Measurements from ENCODE around the gene MTNR1A. TPM values are rescaled to one million over a fixed set of nuclear protein-coding genes. Genes with fewer than 3 reads are reported as not detected.

The MTNR1A gene
- total and polyA plus RNA-seq, 2 experiments from 2014 or later = 0.32 to 1.4 TPM

- ATAC-seq (peak; percentile 25; the same call in 2 of the 3 replicates), DNase-seq (ENCODE audit: low spot score) (no peak)
- no peak overlapping the region for H3K27ac ChIP-seq (ENCODE audit: low read depth)
- no peaks in the 10 kb centered on the region for H3K36me3 ChIP-seq (ENCODE audit: insufficient read depth)
- H3K4me3 ChIP-seq = no peak overlapping the region
- H3K4me3 Mint-ChIP-seq = no peak overlapping the region
- H3K27me3 Mint-ChIP-seq (ENCODE audit: insufficient read depth, low read depth, poor library complexity) = peaks cover 9% of the 10 kb centered on the region
- no peaks in the 10 kb centered on the region; the same call in 2 of the 3 replicates for H3K4me1 Mint-ChIP-seq
- H3F3A ChIP-seq (replicated peaks; ENCODE audit: low read depth) = no peaks in the 10 kb centered on the region
- H3K27me3 ChIP-seq (ENCODE audit: insufficient read depth) = no peaks in the 10 kb centered on the region
- H3K9me2 ChIP-seq (ENCODE audit: insufficient read depth) = peaks cover 3% of the 10 kb centered on the region
- no peaks in the 10 kb centered on the region for H3K4me1 ChIP-seq (ENCODE audit: insufficient read depth)
- no peaks in the 10 kb centered on the region for H3K36me3 Mint-ChIP-seq (ENCODE audit: low read depth)
- no peak overlapping the region for H3K4me2 ChIP-seq
- H4K20me1 ChIP-seq (replicated peaks; ENCODE audit: insufficient read depth) = no peaks in the 10 kb centered on the region
- TF ChIP-seq, protein P1, sequence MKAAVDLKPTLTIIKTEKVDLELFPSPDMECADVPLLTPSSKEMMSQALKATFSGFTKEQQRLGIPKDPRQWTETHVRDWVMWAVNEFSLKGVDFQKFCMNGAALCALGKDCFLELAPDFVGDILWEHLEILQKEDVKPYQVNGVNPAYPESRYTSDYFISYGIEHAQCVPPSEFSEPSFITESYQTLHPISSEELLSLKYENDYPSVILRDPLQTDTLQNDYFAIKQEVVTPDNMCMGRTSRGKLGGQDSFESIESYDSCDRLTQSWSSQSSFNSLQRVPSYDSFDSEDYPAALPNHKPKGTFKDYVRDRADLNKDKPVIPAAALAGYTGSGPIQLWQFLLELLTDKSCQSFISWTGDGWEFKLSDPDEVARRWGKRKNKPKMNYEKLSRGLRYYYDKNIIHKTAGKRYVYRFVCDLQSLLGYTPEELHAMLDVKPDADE (IDR thresholded peaks at IDR 0.05) = no peak
- TF ChIP-seq CTCF (conservative IDR thresholded peaks at IDR 0.05; ENCODE audit: low read depth in 2 of 2) (no peak), CREB1 (CRISPR knock-in tag; IDR thresholded peaks at IDR 0.05; ENCODE audit: low read depth) (no peak), JUNB (IDR thresholded peaks at IDR 0.05; ENCODE audit: unreplicated experiment) (no peak), POLR2AphosphoS5 (IDR thresholded peaks at IDR 0.05; ENCODE audit: low read depth) (no peak), ZNF331 (CRISPR knock-in tag; IDR thresholded peaks at IDR 0.05; ENCODE audit: low read depth) (no peak), NANOG (IDR thresholded peaks at IDR 0.05; ENCODE audit: borderline replicate concordance) (no peak), EZH2 (IDR thresholded peaks at IDR 0.05; ENCODE audit: low read depth, unreplicated experiment) (no peak), EZH2phosphoT487 (IDR thresholded peaks at IDR 0.05; ENCODE audit: unreplicated experiment) (no peak), ZNF114 (CRISPR knock-in tag; IDR thresholded peaks at IDR 0.05) (no peak), STAT1 (IDR thresholded peaks at IDR 0.05; ENCODE audit: unreplicated experiment) (no peak)
- TF ChIP-seq, protein P2, sequence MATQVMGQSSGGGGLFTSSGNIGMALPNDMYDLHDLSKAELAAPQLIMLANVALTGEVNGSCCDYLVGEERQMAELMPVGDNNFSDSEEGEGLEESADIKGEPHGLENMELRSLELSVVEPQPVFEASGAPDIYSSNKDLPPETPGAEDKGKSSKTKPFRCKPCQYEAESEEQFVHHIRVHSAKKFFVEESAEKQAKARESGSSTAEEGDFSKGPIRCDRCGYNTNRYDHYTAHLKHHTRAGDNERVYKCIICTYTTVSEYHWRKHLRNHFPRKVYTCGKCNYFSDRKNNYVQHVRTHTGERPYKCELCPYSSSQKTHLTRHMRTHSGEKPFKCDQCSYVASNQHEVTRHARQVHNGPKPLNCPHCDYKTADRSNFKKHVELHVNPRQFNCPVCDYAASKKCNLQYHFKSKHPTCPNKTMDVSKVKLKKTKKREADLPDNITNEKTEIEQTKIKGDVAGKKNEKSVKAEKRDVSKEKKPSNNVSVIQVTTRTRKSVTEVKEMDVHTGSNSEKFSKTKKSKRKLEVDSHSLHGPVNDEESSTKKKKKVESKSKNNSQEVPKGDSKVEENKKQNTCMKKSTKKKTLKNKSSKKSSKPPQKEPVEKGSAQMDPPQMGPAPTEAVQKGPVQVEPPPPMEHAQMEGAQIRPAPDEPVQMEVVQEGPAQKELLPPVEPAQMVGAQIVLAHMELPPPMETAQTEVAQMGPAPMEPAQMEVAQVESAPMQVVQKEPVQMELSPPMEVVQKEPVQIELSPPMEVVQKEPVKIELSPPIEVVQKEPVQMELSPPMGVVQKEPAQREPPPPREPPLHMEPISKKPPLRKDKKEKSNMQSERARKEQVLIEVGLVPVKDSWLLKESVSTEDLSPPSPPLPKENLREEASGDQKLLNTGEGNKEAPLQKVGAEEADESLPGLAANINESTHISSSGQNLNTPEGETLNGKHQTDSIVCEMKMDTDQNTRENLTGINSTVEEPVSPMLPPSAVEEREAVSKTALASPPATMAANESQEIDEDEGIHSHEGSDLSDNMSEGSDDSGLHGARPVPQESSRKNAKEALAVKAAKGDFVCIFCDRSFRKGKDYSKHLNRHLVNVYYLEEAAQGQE (IDR thresholded peaks at IDR 0.05; ENCODE audit: unreplicated experiment) = no peak
- TF ChIP-seq, protein P3, sequence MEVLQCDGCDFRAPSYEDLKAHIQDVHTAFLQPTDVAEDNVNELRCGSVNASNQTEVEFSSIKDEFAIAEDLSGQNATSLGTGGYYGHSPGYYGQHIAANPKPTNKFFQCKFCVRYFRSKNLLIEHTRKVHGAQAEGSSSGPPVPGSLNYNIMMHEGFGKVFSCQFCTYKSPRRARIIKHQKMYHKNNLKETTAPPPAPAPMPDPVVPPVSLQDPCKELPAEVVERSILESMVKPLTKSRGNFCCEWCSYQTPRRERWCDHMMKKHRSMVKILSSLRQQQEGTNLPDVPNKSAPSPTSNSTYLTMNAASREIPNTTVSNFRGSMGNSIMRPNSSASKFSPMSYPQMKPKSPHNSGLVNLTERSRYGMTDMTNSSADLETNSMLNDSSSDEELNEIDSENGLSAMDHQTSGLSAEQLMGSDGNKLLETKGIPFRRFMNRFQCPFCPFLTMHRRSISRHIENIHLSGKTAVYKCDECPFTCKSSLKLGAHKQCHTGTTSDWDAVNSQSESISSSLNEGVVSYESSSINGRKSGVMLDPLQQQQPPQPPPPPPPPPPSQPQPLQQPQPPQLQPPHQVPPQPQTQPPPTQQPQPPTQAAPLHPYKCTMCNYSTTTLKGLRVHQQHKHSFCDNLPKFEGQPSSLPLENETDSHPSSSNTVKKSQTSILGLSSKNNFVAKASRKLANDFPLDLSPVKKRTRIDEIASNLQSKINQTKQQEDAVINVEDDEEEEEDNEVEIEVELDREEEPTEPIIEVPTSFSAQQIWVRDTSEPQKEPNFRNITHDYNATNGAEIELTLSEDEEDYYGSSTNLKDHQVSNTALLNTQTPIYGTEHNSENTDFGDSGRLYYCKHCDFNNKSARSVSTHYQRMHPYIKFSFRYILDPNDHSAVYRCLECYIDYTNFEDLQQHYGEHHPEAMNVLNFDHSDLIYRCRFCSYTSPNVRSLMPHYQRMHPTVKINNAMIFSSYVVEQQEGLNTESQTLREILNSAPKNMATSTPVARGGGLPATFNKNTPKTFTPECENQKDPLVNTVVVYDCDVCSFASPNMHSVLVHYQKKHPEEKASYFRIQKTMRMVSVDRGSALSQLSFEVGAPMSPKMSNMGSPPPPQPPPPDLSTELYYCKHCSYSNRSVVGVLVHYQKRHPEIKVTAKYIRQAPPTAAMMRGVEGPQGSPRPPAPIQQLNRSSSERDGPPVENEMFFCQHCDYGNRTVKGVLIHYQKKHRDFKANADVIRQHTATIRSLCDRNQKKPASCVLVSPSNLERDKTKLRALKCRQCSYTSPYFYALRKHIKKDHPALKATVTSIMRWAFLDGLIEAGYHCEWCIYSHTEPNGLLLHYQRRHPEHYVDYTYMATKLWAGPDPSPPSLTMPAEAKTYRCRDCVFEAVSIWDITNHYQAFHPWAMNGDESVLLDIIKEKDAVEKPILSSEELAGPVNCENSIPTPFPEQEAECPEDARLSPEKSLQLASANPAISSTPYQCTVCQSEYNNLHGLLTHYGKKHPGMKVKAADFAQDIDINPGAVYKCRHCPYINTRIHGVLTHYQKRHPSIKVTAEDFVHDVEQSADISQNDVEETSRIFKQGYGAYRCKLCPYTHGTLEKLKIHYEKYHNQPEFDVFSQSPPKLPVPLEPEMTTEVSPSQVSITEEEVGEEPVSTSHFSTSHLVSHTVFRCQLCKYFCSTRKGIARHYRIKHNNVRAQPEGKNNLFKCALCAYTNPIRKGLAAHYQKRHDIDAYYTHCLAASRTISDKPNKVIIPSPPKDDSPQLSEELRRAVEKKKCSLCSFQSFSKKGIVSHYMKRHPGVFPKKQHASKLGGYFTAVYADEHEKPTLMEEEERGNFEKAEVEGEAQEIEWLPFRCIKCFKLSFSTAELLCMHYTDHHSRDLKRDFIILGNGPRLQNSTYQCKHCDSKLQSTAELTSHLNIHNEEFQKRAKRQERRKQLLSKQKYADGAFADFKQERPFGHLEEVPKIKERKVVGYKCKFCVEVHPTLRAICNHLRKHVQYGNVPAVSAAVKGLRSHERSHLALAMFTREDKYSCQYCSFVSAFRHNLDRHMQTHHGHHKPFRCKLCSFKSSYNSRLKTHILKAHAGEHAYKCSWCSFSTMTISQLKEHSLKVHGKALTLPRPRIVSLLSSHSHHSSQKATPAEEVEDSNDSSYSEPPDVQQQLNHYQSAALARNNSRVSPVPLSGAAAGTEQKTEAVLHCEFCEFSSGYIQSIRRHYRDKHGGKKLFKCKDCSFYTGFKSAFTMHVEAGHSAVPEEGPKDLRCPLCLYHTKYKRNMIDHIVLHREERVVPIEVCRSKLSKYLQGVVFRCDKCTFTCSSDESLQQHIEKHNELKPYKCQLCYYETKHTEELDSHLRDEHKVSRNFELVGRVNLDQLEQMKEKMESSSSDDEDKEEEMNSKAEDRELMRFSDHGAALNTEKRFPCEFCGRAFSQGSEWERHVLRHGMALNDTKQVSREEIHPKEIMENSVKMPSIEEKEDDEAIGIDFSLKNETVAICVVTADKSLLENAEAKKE (CRISPR knock-in tag; IDR thresholded peaks at IDR 0.05) = no peak
- H3K9me3 Mint-ChIP-seq = no peaks in the 10 kb centered on the region
- no peaks in the 10 kb centered on the region for H3K79me2 ChIP-seq (replicated peaks; ENCODE audit: insufficient read depth)
- H3K27ac Mint-ChIP-seq = no peak overlapping the region
- H2AFZ ChIP-seq = no peak overlapping the region
Measured at GRCh38 chr4:186570193-186570996, 15.0 kb upstream of the MTNR1A start.
